Endothelial cell of hepatic sinusoid (primary cell): ENCODE measurements around the gene GSTM3.
"Not testable (repeated sequence)": the region's sequence is repeated elsewhere in the genome, so short reads cannot be mapped to it uniquely, and the experiment has no call there.

Experiments used
- in situ Hi-C: cut with HindIII; loops from 2 replicates; pipeline ENCODE4 v1.10.0; 2017; ENCODE audit warnings: low sequenced_read_pairs

The GSTM3 gene

GRCh38 chr1:109749221-109749620 is 8.4 kb upstream of the GSTM3 start:
- in situ Hi-C loops, result no loop called here

GRCh38 chr1:109748311-109748710 is 7.5 kb upstream of the GSTM3 start:
- in situ Hi-C loops, result not testable (repeated sequence)

- in situ Hi-C loops, result no loop called here
These were observed 862 bp downstream of the GSTM3 start for GRCh38 chr1:109739738-109740614.

GRCh38 chr1:109733236-109733870 is 7.5 kb downstream of the GSTM3 start:
- in situ Hi-C loops, result no loop called here

- in situ Hi-C loops, result no loop called here
These were observed 8.4 kb downstream of the GSTM3 start for GRCh38 chr1:109732390-109732881.

GRCh38 chr1:109730666-109731065 is 10.2 kb downstream of the GSTM3 start:
- in situ Hi-C loops, result no loop called here

- in situ Hi-C loops, result loop anchor here (5.0 kb wide), 1 partner anchor 82 kb away; no protein-coding TSS in a partner anchor
These were observed 12.0 kb downstream of the GSTM3 start for GRCh38 chr1:109728870-109729269.

GRCh38 chr1:109726728-109727373 is 14.0 kb downstream of the GSTM3 start:
- in situ Hi-C loops, result loop anchor here (5.0 kb wide), 1 partner anchor 80 kb away; no protein-coding TSS in a partner anchor

GRCh38 chr1:109726007-109726406 is 14.8 kb downstream of the GSTM3 start:
- in situ Hi-C loops, result loop anchor here (5.0 kb wide), 1 partner anchor 79 kb away; no protein-coding TSS in a partner anchor

GRCh38 chr1:109725510-109725909 is 15.3 kb downstream of the GSTM3 start:
- in situ Hi-C loops, result loop anchor here (5.0 kb wide), 1 partner anchor 78 kb away; no protein-coding TSS in a partner anchor

GRCh38 chr1:109724933-109725332 is 15.9 kb downstream of the GSTM3 start:
- in situ Hi-C loops, result loop anchor here (5.0 kb wide), 1 partner anchor 78 kb away; no protein-coding TSS in a partner anchor

- in situ Hi-C loops, result no loop called here
These were observed 17.7 kb downstream of the GSTM3 start for GRCh38 chr1:109722908-109723691.

GRCh38 chr1:109721971-109722370 is 18.9 kb downstream of the GSTM3 start:
- in situ Hi-C loops, result no loop called here

- in situ Hi-C loops, result no loop called here
These were observed 19.8 kb downstream of the GSTM3 start for GRCh38 chr1:109721042-109721441.

- in situ Hi-C loops, result no loop called here
These were observed 21.5 kb downstream of the GSTM3 start for GRCh38 chr1:109719337-109719837.

GRCh38 chr1:109718495-109718894 is 22.3 kb downstream of the GSTM3 start:
- in situ Hi-C loops, result no loop called here

- in situ Hi-C loops, result no loop called here
These were observed 23.1 kb downstream of the GSTM3 start for GRCh38 chr1:109717729-109718128.

- in situ Hi-C loops, result no loop called here
These were observed 24.2 kb downstream of the GSTM3 start for GRCh38 chr1:109716570-109717090.

GRCh38 chr1:109716121-109716520 is 24.7 kb downstream of the GSTM3 start:
- in situ Hi-C loops, result no loop called here
